Stimulated activated CD8-positive, alpha-beta memory T cell treated with anti-CD3 and anti-CD28 coated beads, Interleukin-2, amount 100 ng/mL, for 48 hours (primary cell): Measurements from ENCODE around the gene FBN3.
A peak's percentile ranks its signal among the peaks of the same experiment; 100 is the strongest.
"Not testable (repeated sequence)": the region's sequence is repeated elsewhere in the genome, so short reads cannot be mapped to it uniquely, and the experiment has no call there.

ENCODE experiments used
- DNase-seq, 2 donors: peaks; one replicate each; pipeline ENCODE4 v3.0.0-alpha.2; 2020; ENCODE audit warnings: low read depth in 2 of 2

FBN3 gene

GRCh38 chr19:8149261-8150094, at the start of gene FBN3:
Gene FBN3, minus strand, starts transcription at chr19:8149592. Its CDS starts 2,112 bp downstream, at chr19:8147480.
- DNase-seq, result no peak

- no peak for DNase-seq
Measured at GRCh38 chr19:8196271-8196927, 47.0 kb upstream of the FBN3 start.

- peak in 1 of 2 donors; percentile 10 for DNase-seq
Measured at GRCh38 chr19:8194528-8195267, 45.3 kb upstream of the FBN3 start.

- no peak for DNase-seq
Measured at GRCh38 chr19:8192221-8192820, 42.9 kb upstream of the FBN3 start.

GRCh38 chr19:8185343-8186068, 36.1 kb upstream of the FBN3 start:
- no peak for DNase-seq

- no peak for DNase-seq
Measured at GRCh38 chr19:8184274-8184673, 34.9 kb upstream of the FBN3 start.

- DNase-seq, result no peak
Measured at GRCh38 chr19:8180018-8180417, 30.6 kb upstream of the FBN3 start.

GRCh38 chr19:8174706-8175105, 25.3 kb upstream of the FBN3 start:
- no peak for DNase-seq

GRCh38 chr19:8168537-8168936, 19.1 kb upstream of the FBN3 start:
- no peak for DNase-seq

GRCh38 chr19:8167985-8168384, 18.6 kb upstream of the FBN3 start:
- no peak for DNase-seq

- DNase-seq, result no peak
Measured at GRCh38 chr19:8163759-8164158, 14.4 kb upstream of the FBN3 start.

- peak in 1 of 2 donors; percentile 28 for DNase-seq
Measured at GRCh38 chr19:8161135-8161646, 11.8 kb upstream of the FBN3 start.

GRCh38 chr19:8159322-8159721, 9.9 kb upstream of the FBN3 start:
- not testable (repeated sequence) for DNase-seq

- no peak for DNase-seq
Measured at GRCh38 chr19:8158411-8159074, 9.2 kb upstream of the FBN3 start.

GRCh38 chr19:8155318-8155717, 5.9 kb upstream of the FBN3 start:
- no peak for DNase-seq

- not testable (repeated sequence) for DNase-seq
Measured at GRCh38 chr19:8154014-8154413, 4.6 kb upstream of the FBN3 start.

- DNase-seq, result no peak
Measured at GRCh38 chr19:8151767-8152035, 2.3 kb upstream of the FBN3 start.

GRCh38 chr19:8150998-8151766, 1.8 kb upstream of the FBN3 start:
- DNase-seq, result no peak

- DNase-seq, result no peak
Measured at GRCh38 chr19:8150178-8150865, 930 bp upstream of the FBN3 start.
